ENCODE data around the gene PLD5. TPM values are rescaled to one million over a fixed set of nuclear protein-coding genes. Genes with fewer than 3 reads are reported as not detected.

The PLD5 gene
- total and polyA plus RNA-seq, 2 donors (not counting 3 experiments of a cell fraction or from before 2014, with no cell fraction given) = not detected

GRCh38 chr1:242228991-242229390, 295.5 kb downstream of the PLD5 start:
- Histone ChIP-seq H4K20me1 (replicated peaks; ENCODE audit: control insufficient read depth, extremely low read depth, insufficient read depth, low read length) (no peaks in the 10 kb centered on the region), H3K4me3 (replicated peaks in 1 of 3; ENCODE audit: insufficient read depth in 1 of 3, low read depth in 1 of 3, low read length in 3 of 3) (no peak overlapping the region), H3K36me3 (ENCODE audit: control insufficient read depth in 2 of 2, extremely low read depth in 1 of 2, insufficient read depth in 2 of 2, low read length in 2 of 2) (no peaks in the 10 kb centered on the region), H3K27ac (ENCODE audit: insufficient read depth, low read depth, low read length) (no peak overlapping the region), H3K9me1 (replicated peaks; ENCODE audit: control insufficient read depth, extremely low read depth, insufficient read depth, low read length) (no peaks in the 10 kb centered on the region), H3K4me2 (ENCODE audit: insufficient read depth, low read length) (no peak overlapping the region), H3K9ac (replicated peaks; ENCODE audit: extremely low read depth, insufficient read depth, low read length) (no peak overlapping the region), H3K4me1 (ENCODE audit: control insufficient read depth, extremely low read depth, insufficient read depth, low read length) (no peaks in the 10 kb centered on the region), H3K79me2 (ENCODE audit: control insufficient read depth, insufficient read depth, low read length) (no peaks in the 10 kb centered on the region), H3K9me3 (replicated peaks; ENCODE audit: control insufficient read depth, insufficient read depth, low read length) (no peaks in the 10 kb centered on the region), H2AFZ (ENCODE audit: low read depth, low read length) (no peak overlapping the region), H3K27me3 (ENCODE audit: control insufficient read depth in 2 of 2, insufficient read depth in 2 of 2, low read length in 2 of 2) (no peaks in the 10 kb centered on the region)
- no peak for DNase-seq (ENCODE audit: low read depth, low spot score)
- CTCF ChIA-PET = no interaction called here
- POLR2A ChIA-PET = no interaction called here
- dilution Hi-C loops (cut with MboI; ENCODE audit: extremely low pct_ligation_motif_present, low sequenced_read_pairs) = no loop called here
- FAIRE-seq = no peak
- TF ChIP-seq EZH2 (IDR thresholded peaks at IDR 0.05; ENCODE audit: borderline replicate concordance, low read depth, low read length, severe bottlenecking) = no peak
- TF ChIP-seq JUN (IDR thresholded peaks at IDR 0.05; ENCODE audit: borderline replicate concordance, insufficient read depth, insufficient read length, low read depth) = no peak
- TF ChIP-seq FOS (IDR thresholded peaks at IDR 0.05; ENCODE audit: borderline replicate concordance, insufficient read depth, low read length) = no peak
- TF ChIP-seq POLR2AphosphoS5 (IDR thresholded peaks at IDR 0.05; ENCODE audit: insufficient read depth, low read depth, low read length) = no peak
- TF ChIP-seq MAX (IDR thresholded peaks at IDR 0.05; ENCODE audit: insufficient read depth, insufficient read length) = no peak
- no peak for TF ChIP-seq MYC (IDR thresholded peaks at IDR 0.05; ENCODE audit: low read depth, low read length)
- TF ChIP-seq CTCF (IDR thresholded peaks at IDR 0.05; ENCODE audit: extremely low read depth in 1 of 2, insufficient read depth in 1 of 2, low read depth in 1 of 2, low read length in 2 of 2) = no peak
- no TSS peak for BruUV-seq (replicated peaks)
- intact Hi-C loops (cut with micrococcal nuclease) = no loop called here

All from endothelial cell of umbilical vein (primary cell).